Head of caudate nucleus (tissue), 42 donors: ENCODE measurements around the gene FADS6.
"Not testable (repeated sequence)": the region's sequence is repeated elsewhere in the genome, so short reads cannot be mapped to it uniquely, and the experiment has no call there.

Experiments
- DNase-seq, 42 donors: peaks; one replicate each; pipeline versions ENCODE4 v3.0.0 to v3.0.0-alpha.2; 2020 to 2021; ENCODE audit warnings: mixed read lengths in 7 of 42
- intact Hi-C: fragments of 100-400 bp; cut with DNase I; formaldehyde crosslinking; loops from one replicate; pipeline ENCODE4 v1.15.0; 2022

The FADS6 gene

GRCh38 chr17:74873037-74873873 lies 20.2 kb downstream of the FADS6 start:
- intact Hi-C loops = no loop called here
- peak; percentile 98 to 100 (median 99) for DNase-seq

DNA sequence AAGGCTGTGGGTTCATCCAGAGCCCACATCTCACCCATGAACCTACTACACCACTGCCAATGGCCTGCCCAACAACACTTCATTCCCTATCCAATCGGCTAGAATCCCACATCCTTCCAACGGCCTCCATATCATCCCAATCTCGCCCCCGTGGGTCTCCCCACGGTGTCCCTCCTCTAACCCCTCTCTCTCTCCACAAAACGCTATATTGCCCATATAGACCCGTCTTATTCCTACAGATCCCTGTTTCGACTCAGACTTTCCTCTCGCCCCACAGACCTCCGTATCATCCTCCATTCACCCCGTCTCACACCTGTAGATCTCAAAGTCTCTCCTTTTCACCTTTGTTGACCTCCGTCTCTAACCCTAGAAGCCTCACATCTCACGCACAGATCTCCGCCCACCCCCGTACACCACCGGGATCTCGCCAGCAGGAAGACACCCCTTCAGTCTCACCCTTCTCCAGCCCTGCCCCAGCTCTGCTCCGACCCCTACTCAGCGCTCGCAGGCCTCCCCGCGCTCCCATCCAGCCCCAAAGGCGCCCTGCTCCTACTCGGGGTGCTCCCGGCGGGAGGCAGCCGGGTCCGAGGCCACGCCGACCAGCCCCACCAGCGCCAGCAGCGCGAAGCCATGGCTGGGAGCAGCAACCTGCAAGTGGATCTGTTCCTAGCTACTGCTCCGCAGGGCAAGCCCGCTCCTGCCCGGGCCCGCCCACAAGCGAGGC lies 21.0 kb downstream of the FADS6 start, which contains the start of gene FDXR:
Gene FDXR (minus strand): TSS at position 682 of the 724 bp plus-strand sequence. CDS start 50 bp downstream, at position 632.
- intact Hi-C loops = no loop called here

DNA sequence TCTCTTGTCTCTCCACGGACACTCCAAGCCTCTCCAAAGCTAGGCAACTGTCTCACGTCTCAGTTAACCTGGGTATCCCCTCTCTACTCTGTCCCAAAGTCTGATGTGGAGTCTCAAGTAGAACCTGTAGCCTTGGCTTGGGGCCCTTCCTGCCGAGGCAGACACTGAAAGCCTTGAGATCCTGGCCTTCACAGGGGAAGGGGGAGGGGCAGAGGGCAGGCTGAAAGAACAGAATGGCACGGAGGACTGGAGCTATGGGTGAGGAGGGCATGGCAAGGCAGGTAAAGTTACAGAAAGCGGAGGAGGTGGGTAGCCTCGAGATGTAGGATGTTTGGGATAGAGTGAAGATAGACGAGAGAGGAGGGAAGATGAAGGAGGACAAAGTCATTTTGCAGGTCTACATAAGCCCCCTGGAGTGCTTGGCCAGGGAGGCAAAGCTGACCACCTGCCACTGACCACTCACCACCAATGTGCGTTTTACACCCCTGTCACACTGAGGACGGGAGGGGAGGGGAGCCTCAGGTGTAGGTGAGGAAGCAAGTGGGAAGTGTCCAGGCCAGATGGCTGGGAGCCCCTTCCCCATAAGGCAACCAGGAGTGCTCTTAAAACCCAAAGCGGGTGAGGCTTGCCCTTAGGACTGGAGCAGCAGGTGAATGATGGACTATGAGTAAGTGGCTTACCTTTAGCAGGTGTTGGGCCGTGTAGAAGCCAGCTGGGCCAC lies 21.9 kb downstream of the FADS6 start:
- no peak for DNase-seq
- intact Hi-C loops = no loop called here

More for the DNA sequence above, 21.0 kb downstream of the FADS6 start, which contains the start of gene FDXR:
- DNase-seq = no peak

- DNase-seq = no peak
- intact Hi-C loops = no loop called here
Measured at GRCh38 chr17:74870512-74870911, 22.9 kb downstream of the FADS6 start.

DNA sequence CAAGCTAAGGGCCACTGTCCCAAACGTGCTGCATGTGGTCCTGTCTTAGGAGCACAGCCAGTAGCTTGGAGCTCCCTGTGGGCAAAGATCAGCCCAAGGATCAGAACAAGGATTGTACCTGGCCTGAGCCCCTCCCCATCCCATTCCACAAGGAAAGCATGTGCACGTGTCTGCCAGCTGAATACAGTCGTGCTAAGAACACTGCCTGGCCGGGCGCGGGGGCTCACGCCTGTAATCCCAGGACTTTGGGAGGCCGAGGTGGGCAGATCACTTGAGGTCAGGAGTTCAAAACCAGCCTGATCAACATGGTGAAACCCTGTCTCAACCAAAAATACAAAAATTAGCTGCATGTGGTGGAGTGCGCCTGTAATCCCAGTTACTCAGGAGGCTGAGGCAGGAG lies 23.4 kb downstream of the FADS6 start:
- intact Hi-C loops = not testable (repeated sequence)

DNA sequence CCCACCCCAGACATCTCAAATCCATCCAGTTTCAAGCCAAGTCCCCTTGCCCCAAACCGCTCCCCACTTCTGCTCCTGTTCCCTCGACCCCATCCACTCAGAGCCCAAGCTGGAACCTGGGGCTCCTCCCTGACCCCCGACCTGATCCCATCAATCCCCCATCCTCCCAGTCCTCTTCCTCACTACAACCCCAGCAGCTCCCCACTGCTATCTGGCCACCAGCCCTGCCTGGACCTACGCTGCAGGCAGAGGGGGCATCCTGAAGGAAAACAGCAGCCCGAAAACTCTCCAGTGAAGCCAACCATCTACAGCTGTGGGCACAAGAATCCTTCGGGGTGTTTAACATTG lies 24.6 kb downstream of the FADS6 start:
- intact Hi-C loops = no loop called here
- no peak for DNase-seq

More for the DNA sequence above, 23.4 kb downstream of the FADS6 start:
- DNase-seq = not testable (repeated sequence)

DNA sequence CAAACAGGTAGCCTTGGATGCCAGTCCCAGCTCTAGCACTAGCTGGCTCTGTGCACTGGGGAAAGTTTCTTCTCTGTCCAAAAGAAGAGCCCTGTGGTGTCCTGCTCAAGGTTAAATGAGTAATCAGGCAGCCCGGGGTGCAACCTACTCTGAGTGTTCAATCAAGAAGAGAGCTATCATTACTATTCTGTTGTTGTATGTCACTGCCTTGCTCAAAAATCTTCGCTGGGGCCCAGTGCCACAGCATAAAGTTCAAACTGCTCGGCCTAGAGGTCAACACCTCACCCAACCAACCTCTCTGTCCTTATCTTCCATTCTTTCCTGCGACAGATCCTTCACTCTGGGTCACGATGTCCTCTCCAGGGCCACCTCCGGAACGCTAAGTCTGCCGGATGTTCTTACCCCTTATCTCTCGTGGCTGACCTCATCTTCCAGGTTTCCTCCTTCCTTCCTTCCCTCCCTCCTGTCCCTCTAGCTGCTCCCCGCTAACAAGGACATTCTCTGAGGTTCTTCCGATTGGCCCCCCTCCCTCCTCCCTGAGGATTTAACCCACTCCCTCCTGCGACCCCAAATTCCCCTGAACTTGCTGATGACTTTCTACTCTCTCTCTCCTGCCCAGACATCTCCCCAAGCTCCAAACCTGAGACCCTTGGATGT lies 25.1 kb downstream of the FADS6 start:
- no peak for DNase-seq
- intact Hi-C loops = no loop called here

DNA sequence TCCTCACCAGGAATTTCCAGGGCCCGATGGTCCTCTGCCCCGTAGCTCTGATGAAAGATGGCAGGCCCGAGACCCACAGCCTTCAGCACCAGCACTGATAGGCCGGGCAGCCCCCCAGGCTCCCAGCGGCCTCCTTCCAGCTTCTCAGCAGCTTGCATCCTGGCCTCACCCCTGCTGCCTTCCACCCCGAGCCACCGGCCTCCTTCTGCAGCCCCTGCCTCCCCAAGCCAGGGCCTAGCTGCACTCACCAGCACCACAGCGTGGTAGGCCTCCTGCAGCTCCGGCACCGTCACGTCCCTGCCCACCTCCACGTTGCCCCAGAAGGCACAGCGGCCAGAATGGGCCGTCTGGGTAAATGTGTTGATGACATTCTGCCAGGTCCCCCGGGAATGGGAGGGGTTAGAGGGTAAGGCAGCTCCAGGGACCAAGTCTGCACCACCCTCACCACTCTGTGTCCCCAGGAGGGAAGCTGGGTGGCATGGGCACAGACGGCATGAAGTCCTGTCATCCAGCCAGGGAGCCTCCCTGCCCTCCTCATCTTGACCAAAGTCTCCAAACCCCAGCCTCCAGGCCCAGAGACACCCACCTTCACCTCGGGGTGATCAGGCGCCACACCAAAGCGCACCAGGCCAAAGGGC lies 27.1 kb downstream of the FADS6 start:
- DNase-seq = no peak
- intact Hi-C loops = no loop called here

GRCh38 chr17:74865504-74866197 lies 27.8 kb downstream of the FADS6 start:
- intact Hi-C loops = loop anchor here (2.0 kb wide), 2 partner anchors 73 to 121 kb away; no protein-coding TSS in a partner anchor
- DNase-seq = no peak

- DNase-seq = peak; percentile 62 to 94 (median 86)
- intact Hi-C loops = loop anchor here (2.0 kb wide), 2 partner anchors 72 to 120 kb away; no protein-coding TSS in a partner anchor
Measured at GRCh38 chr17:74864866-74865395, 28.5 kb downstream of the FADS6 start.

- no peak for DNase-seq
- intact Hi-C loops = loop anchor here (2.0 kb wide), 2 partner anchors 72 to 120 kb away; no protein-coding TSS in a partner anchor
Measured at GRCh38 chr17:74864297-74864865, 29.1 kb downstream of the FADS6 start.

GRCh38 chr17:74863420-74864296 lies 29.8 kb downstream of the FADS6 start:
- no peak for DNase-seq
- intact Hi-C loops = loop anchor here (2.0 kb wide), 2 partner anchors 71 to 119 kb away; no protein-coding TSS in a partner anchor

DNA sequence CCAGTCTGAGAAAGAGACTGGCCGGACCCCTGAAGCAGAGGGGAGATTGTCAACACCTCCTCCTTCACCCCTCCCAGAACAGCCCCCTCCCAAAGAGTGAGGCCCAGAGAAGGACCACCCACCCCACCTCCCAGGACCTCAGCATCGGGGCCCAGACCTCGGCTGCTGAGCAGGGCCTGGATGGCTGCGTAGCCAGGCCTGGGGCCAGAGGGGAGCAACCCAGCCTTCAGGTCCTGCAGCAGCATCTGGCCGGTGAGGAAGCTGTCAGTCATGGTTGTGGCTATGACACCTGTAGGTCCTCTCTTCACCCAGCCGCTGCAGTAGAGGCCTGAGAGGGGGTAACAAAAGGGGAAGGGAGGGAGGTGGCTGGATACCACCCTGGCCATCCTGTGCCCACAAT lies 30.5 kb downstream of the FADS6 start:
- DNase-seq = no peak
- intact Hi-C loops = no loop called here

DNA sequence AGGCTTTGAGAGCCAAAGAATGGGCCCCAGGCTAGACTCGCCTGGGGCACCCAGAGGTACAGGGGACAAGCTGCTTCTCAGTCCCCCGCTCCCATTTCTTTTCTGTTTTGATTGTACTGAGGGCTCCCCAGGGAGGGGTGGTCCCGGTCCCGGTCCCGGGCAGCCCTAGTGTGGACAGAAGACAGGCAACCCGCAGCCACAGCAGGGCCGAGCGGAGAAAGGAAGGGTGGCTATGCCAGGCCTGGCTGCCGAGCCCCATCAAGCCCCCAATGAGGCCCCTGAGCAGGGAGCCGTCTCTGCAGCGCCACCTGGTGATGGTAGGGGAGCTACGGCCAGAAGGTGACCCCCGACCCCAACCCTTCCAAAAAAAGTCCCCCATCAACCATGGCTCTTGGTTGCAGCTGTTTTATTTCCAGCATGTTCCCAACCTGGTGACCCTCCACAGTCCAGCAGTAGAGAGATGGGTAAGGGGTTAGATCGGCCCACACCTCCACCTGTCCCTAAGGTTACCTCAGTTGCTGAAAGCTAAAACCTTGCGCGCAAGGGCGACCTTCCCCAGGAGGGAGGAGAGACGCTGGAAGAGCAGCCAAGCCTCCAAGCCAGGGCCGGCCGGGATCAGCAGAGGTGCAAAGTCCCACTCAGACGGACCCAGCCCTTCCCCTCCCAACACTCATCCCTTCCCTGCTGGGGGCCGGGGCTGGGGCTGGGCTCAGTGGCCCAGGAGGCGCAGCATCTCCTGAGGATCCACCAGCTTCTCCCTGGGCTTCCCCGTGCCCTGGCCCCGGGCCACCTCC lies 31.1 kb downstream of the FADS6 start:
- intact Hi-C loops = no loop called here
- DNase-seq = peak; percentile 48 to 90 (median 77)

DNA sequence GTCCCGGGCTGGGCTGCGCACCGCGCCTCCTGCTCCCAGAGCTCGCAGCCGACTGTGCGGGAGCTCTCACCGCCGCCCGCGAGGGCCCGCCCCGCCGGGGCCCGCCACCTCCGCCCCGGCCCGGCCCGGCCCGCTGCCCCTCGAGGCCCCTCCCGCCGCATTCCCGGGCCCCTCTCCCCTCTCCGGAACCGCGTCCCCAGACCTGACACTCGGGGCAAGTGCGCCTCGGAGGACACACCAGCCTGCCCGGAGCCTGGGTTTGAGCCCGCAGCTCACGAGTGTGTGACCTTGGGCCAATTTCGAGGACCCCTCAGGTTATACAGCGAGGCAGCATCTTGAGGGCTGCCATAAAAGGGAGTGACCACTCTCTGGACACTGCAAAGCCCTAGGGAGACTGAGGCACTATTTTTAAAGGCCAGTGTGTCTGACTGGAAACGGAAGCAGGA lies 31.7 kb downstream of the FADS6 start:
- intact Hi-C loops = no loop called here
- DNase-seq = no peak
